IPS-11a (cell line): Measurements from ENCODE around the gene EIF4G1.
A peak's percentile ranks its signal among the peaks of the same experiment; 100 is the strongest.

Source experiments
- H3K4me3 ChIP-seq: one replicate; pipeline ENCODE4 v1.5.1; 2013; ENCODE audit warnings: low read depth, low read length, control low read depth

Gene EIF4G1

DNA sequence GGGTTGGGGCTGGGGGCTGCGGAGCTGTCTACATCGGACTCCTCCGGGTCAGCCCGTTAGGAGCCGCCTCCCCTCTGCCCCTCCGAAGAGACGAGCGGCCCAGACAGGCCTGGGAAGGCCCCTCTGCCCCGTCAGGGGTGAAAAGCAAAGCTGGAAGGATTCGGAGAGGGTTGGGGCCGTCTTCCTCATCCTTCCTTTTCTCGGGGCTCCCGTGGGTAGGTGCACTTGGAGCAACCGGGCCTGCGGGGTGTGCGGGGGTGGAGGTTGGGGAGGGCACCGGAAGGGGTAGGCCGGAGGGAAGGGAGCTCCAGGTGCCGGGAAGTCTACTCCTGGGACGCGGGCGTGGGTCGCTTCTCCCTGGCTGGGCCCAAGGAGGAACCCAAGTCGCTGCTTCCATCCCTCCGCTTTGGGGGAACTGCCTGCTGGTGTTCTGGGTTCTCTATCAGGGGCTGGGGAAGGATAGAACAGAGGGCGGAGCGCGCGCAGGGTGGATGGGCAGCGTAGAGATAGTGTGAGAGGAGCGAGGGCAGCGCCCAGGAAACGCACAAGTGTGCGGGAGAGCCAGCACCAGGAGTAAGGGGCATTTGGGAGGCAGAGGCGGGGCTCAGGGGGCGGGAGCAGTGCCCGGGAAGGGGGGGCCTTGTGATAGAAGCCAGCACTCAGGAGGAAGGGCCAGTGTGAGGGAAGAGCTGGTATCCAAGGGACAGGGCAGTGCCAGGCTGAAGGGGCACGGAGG is 47.7 kb downstream of the EIF4G1 start:
- H3K4me3 ChIP-seq: peak overlapping the region; percentile 87

DNA sequence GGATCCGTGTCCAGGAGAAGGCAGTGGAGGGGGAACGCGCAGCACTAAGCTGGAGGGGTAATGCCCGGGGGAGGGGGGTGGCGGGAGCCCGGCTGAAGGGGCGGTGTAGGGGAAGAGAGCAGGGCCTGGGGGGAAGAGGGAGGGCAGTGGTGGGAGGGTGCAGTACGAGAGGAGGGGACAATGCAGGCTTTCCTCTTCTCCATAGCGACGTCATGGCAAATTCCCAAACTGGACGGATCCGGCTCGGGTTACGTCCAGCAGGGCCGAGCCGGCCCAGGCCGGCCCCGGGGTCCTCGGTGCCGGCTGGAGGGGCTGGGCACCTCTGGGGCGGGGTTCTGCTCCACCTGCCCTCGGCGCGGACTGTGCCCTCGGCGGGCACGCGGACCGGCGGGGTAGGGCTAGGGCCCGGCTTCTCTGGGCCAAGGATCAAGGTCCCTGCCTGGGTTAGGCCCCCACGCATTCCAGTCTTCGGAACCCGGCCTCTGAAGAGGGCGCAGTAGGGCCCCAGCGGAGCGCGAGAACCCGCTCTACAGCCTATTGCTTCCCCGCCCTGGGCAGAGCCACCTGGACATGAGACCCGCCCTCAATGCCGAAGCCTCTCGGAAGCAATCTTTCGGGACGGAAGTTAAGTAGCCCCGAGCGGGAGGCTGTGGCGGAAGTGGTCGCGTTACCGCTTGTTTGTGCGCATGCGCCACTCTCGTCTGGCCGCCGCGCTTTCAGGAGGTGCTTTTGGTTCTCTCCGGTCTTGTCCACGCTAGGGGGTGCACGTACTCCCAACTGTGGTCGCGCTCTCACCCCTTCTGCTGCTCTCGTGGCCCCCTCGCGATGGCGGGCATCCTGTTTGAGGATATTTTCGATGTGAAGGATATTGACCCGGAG is 48.5 kb downstream of the EIF4G1 start:
- H3K4me3 ChIP-seq: peak overlapping the region; percentile 87

DNA sequence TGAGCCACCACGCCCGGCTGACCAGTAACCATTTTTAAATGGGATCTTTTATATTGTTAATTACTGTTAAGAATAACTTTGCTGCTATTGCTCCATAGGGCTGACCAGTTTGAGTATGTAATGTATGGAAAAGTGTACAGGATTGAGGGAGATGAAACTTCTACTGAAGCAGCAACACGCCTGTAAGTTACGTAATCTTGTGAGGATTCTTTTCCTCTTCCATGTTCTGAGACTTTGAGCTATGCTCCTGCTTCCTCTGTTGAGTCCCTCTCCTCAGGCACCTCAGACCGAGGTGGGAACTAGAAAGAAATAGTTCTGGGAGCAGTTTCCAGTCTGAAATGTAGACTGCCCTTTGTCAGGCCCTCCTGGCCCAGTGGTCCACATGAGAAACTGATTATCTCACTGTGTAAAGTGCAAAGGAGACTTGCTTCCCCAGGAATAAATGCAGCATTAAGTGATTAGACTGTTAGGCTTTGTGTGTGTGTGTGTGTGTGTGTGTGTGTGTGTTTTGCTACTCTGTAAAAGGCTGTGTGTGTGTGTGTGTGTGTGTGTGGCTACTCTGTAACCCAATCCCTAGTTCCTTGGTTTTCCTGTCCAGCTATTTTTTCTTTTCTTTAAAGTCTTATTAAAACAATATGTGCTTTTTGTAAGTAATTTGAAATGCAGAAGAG is 52.3 kb downstream of the EIF4G1 start:
- H3K4me3 ChIP-seq: no peak overlapping the region

DNA sequence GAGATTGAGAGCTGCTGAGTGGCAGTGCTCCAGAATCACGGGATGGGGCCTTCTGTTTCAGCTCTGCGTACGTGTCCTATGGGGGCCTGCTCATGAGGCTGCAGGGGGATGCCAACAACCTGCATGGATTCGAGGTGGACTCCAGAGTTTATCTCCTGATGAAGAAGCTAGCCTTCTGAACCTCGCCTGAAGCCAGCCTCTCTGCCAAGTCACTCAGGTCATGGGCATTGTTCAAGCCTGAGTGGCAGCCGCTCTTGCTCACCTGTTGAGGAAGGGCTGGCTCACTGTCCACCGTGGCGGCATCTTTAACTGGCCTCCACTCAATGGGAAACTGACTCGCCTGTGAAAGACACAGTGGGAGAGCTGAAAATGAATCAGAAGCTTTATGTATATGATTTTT is 53.7 kb downstream of the EIF4G1 start:
- no peak overlapping the region for H3K4me3 ChIP-seq

DNA sequence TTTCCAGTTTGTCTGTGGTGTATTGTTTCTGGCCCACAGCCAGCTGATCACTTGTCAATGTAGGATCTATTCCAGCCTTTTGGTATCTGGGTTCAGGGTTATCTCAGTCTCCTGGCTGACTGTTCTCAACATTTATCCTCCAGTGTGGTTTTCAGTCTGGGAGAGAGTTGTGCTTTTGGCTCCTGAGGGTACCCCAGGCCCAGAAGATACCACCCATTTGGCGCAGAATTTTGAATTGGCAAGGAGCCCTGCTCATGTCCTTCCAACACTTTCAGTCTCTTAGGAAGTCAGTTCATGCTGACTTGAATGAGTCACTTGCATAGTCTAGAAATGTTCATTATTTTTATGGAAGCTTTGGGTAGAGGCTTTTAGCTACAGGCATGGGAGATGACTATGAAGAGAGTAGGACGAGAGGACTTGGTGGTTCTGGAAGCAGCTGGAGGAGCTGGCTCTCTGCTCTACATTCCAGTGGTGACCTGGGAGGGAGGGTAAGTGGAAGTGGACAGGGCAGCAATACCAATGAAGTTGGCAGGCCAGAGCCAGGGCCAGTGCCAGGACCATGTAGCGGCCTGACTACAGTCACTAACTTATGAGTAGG is 54.3 kb downstream of the EIF4G1 start:
- H3K4me3 ChIP-seq: no peak overlapping the region

DNA sequence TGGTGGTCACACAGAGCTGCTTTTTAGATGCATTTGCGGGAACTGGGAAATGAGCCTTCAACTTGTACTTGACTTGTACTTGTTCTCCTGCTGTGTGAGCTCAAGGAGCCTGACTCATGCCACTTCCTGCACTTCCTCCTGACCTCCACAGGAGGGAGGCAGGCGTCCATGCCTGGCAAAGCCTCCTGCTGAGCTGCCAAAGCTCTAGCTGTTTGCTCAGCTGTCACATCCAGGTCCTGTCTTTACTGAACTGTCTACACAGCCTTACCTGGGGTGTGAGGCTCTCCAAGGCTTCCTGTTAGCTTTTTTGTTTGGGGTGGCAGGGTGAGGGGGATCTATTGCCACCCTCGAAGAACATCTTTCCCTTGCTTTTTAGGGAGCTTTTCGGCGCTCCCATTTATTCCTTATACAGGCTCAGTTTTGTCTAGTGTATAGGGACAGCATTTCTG is 57.2 kb downstream of the EIF4G1 start:
- H3K4me3 ChIP-seq: no peak overlapping the region

DNA sequence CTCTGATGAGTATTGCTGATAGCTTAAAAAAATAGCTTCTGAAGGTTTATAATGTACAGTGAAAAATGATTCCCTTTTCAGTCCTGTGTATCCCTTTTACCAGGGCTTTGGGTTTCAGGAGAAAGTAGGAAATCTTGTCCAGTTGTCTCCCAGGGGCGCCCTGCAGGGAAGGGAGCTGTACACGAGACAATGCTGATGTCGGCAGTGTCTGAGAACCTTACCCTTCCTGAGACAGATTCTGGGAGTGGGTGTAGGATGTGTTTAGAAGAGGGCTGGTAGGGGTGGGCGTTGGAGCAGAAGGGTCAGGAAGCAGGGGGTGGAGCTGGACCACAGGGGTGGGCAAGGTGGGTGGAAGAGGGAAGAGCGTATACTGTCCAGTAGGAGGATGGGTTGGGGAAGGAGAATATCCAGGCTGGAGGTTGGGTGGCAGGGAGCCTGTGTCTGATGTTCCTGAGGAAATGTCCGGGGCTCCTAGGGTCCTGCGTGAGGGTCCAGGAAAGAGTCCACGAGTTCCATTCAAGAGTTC is 58.0 kb downstream of the EIF4G1 start:
- no peak overlapping the region for H3K4me3 ChIP-seq

DNA sequence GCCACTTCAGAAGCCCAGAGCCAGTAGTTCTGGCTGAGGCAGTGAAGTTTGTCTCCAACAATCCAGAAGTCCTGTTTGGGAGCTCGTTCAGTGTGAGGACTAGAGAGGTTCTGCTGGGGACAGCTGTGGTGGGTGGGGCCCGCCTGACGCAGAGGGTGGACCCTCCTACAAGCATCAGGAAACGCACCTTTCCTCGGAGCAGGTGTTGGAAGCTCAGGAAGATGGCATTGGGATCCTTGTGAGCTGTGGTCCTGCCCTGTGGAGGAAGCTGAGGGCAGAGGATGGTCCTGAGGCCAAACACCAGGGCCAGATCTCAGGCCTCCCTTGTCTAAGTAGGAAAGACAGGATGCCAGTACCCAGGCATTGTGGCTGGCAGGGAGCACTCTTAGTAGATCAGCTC is 58.5 kb downstream of the EIF4G1 start:
- H3K4me3 ChIP-seq: no peak overlapping the region

DNA sequence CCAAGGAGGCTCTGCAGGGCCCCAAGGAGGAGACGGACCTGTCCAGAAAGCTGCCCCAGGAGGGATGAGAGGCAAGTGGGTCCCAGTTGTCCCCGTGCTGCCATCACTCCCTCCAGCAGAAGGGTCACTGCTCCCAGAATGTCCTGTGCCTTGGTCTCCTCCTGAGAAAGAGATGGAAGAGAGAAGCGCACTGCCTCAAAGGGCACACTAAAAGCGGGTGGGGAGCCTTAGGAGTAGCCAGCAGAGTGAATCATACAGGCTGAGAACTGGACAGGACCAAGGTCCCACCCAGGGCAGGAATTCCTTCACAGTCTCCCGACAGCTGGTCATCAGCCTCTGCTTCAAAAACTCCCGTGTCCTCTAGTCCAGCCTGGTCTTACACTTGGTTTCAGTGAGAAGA is 59.0 kb downstream of the EIF4G1 start:
- H3K4me3 ChIP-seq: no peak overlapping the region

DNA sequence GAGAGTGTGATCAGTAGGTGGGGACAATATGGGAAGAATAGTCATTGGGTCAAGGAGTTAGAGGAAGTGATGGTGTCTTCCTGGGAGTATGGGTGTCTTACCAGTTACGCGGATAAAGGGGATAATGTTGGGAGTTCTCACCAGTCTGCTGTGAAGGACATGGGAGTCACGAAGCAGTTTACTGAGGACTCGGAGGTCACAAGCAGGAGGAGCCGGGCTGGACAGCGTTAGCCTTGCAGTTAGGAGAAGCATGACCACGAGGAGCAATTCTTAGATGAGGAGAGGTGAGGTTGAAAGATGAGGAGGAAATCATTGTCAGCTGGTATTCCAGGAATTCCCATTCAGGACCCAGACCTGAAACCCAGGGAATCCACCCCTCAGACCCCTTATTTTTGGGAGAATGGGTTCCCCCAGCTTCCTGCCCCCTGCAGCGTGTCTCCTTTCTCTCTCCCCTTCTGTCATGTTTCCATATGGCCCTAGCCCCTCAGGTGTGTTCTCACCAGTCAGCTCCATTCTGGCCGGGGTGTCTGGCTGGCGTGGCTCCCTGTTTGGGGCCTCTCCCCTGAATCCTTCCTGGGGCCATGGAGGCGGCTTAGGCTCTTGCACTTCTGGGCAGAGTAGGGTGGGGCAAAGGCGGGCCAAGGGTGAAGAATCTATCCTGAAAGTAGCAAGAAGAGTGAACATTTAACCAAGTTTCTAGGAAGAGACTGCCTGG is 61.5 kb downstream of the EIF4G1 start:
- H3K4me3 ChIP-seq: no peak overlapping the region

DNA sequence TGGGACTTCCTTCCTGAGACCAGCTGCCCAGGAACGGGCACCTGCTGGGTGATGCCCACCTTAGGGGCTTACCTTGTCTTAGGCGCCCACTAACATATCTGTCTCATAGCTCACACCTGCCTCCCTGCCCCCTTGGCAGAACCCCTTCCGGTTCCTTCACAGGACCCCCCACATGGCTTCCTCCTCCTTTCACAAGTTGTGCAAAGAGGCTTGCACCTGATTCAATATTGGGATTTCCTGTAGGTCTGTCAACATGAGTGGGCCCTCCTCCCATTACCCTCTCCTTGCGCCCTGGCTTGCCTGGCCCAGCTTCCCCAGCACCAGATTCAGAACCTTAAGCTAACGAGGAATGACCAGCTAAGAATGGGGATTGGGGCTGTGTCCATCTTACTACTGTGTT is 63.0 kb downstream of the EIF4G1 start:
- H3K4me3 ChIP-seq: no peak overlapping the region

DNA sequence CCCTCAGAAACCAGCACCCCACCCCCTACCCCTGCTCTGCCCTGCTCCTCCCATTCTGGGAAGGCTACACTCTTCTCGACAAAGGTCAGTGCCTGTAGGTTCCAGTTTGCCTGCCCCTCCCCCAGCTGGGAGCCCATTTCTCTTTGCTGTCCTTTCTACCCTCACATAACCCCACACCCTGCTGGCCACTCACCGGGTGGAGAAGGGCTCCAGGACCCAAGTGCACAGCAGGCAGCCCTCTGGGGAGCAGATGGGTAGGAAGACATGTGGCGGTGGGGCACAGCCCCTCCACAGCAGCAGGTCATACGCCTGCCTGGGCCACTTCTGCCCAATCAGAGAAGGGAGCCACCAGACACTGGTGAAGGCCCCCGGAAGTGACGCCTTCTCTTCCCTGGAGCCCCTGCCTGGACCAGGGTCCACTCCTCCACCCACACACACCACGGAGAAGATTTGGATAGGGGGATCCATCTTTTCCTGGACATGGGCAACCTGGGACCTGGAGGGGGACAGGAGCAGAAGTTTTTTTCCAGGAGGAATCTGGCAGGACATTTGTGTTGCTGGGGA is 63.6 kb downstream of the EIF4G1 start, which contains the start of gene THPO:
TSS of gene THPO (minus strand) at position 326 of the 564 bp plus-strand sequence. CDS start 1,948 bp downstream, outside the sequence.
- H3K4me3 ChIP-seq: no peak within 1 kb of the TSS

DNA sequence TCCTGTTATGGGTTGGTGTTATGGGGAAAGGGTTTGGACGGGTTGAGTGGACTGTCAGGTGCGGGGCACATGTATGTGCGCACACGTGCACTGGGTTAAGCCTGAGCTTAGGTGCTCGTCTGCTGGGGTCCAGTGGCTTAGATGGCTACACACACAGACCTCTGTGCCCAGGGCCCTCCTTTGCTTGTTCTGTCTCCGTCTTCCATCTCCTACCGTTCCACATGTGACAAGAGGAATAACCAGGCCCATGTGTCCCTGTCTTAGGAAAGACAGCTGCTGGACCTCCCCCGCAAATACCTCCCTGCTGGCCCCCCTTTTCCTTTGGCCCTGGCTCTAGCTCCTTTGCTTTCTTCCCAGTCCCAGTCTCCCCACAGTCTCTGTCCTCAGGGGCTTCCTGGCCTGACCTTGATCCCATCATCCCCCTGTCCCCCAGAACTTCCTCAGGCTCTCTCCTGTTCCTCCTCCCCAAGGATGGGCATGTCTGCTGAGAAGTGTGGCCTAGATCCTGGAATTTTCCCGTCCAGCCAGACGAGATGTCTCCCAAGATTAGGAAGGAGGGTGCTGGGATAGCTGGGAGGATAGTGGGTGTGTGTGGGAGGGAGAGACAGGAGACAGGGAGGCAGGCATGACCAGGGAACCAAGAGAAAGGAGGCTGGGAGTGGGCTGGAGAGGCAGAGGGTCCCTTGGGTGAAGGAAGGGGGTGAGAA is 64.4 kb downstream of the EIF4G1 start:
- no peak overlapping the region for H3K4me3 ChIP-seq

DNA sequence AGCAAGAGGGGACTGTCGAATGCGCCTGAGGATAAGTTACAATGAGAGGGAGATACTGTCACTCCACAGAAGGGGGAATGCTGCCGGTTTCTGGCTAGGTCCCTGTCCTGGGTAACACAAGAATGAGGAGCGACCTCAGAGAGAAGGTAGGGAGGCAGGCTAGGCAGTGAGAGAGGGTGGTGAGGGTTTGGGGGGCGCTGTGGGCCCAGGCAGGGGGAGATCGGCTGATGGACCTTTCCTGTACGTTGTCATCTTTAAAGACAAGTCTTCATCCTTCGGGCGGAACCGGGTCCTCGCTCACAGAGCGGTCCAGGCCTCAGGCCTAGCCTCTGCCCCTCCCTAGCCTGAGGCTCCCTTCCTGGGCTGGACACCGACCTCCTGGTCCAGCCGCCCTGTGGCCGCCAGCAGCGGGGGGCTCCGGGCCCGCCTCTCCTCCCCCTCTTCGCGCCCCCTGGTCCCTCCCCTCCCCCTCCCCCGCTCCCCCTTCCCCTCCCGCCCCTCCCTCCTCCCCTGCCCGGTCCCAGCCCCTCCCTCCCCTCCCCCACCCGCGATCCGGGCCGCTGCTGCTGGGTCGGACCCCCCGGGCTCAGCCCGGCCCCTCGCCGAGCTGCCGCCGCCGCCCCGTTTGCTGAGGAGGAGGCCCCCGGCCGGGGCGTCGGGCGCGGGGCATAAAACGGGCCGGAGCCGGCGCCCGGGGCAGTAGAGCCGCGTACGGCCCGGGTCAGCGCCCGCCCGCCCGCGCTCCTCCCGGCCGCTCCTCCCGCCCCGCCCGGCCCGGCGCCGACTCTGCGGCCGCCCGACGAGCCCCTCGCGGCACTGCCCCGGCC is 65.2 kb downstream of the EIF4G1 start, which contains the start of gene CHRD:
TSS of gene CHRD (plus strand) at position 697 of the 827 bp plus-strand sequence. CDS start 265 bp downstream, outside the sequence.
- peak within 1 kb of the TSS; percentile 47 for H3K4me3 ChIP-seq

DNA sequence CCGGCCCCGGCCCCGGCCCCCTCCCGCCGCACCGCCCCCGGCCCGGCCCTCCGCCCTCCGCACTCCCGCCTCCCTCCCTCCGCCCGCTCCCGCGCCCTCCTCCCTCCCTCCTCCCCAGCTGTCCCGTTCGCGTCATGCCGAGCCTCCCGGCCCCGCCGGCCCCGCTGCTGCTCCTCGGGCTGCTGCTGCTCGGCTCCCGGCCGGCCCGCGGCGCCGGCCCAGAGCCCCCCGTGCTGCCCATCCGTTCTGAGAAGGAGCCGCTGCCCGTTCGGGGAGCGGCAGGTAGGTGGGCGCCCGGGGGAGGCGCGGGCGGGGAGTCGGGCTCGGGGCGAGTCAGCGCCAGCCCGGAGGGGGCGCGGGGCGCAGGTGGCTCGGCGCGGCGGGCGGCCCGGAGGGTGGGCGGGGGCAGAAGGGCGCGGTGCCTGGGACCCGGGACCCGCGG is 65.8 kb downstream of the EIF4G1 start:
- H3K4me3 ChIP-seq: peak overlapping the region; percentile 47

DNA sequence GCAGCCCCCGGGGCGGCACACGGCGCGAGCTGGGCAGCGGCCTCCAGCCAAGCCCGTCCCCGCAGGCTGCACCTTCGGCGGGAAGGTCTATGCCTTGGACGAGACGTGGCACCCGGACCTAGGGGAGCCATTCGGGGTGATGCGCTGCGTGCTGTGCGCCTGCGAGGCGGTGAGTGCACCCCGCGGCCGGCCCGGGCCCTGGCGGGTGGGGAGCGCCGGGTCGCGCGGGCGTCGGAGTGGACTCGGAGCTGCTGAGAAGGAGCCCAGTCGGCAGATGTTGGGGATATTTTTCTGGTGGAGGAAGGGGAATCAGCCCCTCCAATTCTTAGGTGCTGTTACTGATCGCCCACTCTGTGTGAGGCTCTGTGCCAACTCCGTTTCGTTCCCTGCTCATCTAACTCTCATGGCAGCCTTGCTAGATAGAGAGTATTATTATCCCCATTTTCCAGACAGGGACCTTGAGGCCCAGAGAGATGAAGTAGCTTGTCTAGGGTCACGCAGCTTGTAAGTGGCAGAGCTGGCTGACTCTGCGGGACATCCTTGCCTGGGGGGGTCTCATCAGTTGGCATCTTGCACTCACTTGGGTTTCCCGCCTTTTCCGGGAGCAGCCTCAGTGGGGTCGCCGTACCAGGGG is 66.3 kb downstream of the EIF4G1 start:
- peak overlapping the region; percentile 47 for H3K4me3 ChIP-seq
